GM23338 (cell line): ENCODE data around the gene COA8.

ENCODE experiments used
- CREB1 ChIP-seq: fragments of 250-450 bp; sonication (Bioruptor Pico); IDR thresholded peaks from 2 replicates; pipeline ENCODE4 v1.5.0; 2020; ENCODE audit warnings: low read depth, mild to moderate bottlenecking, moderate library complexity
- EZH2 ChIP-seq: fragments of 200-600 bp; sonication (generic); IDR thresholded peaks from one replicate; pipeline ENCODE4 v1.8.0; 2017; ENCODE audit warnings: antibody characterized with exemption, mild to moderate bottlenecking, low read depth; ENCODE audit not compliant: unreplicated experiment
- EZH2phosphoT487 ChIP-seq: fragments of 200-600 bp; sonication (generic); IDR thresholded peaks from one replicate; pipeline ENCODE4 v1.8.1; 2018; ENCODE audit warnings: antibody characterized with exemption; ENCODE audit not compliant: unreplicated experiment
- JUNB ChIP-seq: IDR thresholded peaks from one replicate; pipeline ENCODE4 v1.6.1; 2016; ENCODE audit warnings: antibody characterized with exemption; ENCODE audit not compliant: unreplicated experiment
- POLR2AphosphoS5 ChIP-seq: IDR thresholded peaks from 2 replicates; pipeline ENCODE4 v1.6.1; 2016; ENCODE audit warnings: antibody characterized with exemption, low read depth
- TF ChIP-seq, protein P1 (sequence below): IDR thresholded peaks from one replicate; pipeline ENCODE4 v1.6.1; 2018; ENCODE audit warnings: antibody characterized with exemption; ENCODE audit not compliant: unreplicated experiment
- TF ChIP-seq, protein P2 (sequence below), 2 experiments: fragments of 200-600 bp in 1 of 2; sonication (generic) in 1 of 2; conservative IDR thresholded peaks; 2 replicates each; pipeline versions ENCODE4 v1.5.1 to v1.6.1; 2016 to 2017; ENCODE audit warnings: antibody characterized with exemption in 2 of 2, low read depth in 2 of 2, mild to moderate bottlenecking in 2 of 2, moderate library complexity in 1 of 2
- TF ChIP-seq, protein P3 (sequence below): IDR thresholded peaks from 2 replicates; pipeline ENCODE4 v1.6.1; 2016; ENCODE audit warnings: antibody characterized with exemption

DNA sequence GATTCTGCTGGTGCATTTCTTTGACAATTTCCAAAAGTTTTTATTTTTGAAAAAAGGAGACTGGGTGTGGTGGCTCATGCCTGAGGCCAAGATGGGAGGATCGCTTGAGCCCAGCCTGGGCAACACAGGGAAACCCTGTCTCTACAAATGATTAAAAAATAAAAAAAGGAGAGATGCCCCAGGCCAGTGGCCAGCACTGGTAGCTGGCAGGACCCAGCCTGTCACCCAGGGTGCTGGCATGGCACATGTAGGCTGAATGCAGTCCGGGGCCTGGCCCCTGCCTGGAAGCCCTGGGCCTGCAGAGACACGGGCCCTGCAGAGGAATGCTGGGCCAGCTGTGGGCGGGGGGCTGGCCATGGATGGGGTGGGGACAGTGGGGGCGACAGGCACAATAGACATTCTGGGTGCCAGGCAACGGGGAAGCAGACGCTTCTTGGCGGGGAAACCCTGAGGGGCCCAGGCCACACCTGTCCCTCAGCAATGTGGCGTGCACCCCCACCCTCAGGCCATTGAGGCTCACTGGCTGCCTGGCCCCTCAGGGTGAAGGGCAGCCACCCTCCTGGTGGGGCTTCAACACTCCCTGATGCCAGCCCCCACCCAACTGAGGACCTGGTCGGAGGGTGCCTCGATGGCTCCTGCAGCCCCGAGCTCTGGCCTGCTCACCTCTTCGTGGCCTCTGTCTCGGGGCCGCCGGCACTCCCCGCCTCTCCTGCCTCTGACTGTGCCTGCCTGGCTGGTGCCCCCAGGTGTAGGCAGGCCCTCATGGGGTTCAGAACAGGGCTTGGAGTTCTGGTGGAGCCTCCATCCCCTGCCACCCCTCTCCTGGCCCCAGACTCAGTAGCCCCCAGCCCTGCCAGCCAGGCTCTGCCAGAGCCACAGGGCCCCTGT lies 21.7 kb upstream of the COA8 start:
- TF ChIP-seq, protein P1, sequence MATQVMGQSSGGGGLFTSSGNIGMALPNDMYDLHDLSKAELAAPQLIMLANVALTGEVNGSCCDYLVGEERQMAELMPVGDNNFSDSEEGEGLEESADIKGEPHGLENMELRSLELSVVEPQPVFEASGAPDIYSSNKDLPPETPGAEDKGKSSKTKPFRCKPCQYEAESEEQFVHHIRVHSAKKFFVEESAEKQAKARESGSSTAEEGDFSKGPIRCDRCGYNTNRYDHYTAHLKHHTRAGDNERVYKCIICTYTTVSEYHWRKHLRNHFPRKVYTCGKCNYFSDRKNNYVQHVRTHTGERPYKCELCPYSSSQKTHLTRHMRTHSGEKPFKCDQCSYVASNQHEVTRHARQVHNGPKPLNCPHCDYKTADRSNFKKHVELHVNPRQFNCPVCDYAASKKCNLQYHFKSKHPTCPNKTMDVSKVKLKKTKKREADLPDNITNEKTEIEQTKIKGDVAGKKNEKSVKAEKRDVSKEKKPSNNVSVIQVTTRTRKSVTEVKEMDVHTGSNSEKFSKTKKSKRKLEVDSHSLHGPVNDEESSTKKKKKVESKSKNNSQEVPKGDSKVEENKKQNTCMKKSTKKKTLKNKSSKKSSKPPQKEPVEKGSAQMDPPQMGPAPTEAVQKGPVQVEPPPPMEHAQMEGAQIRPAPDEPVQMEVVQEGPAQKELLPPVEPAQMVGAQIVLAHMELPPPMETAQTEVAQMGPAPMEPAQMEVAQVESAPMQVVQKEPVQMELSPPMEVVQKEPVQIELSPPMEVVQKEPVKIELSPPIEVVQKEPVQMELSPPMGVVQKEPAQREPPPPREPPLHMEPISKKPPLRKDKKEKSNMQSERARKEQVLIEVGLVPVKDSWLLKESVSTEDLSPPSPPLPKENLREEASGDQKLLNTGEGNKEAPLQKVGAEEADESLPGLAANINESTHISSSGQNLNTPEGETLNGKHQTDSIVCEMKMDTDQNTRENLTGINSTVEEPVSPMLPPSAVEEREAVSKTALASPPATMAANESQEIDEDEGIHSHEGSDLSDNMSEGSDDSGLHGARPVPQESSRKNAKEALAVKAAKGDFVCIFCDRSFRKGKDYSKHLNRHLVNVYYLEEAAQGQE: no peak
- TF ChIP-seq POLR2AphosphoS5 (no peak), EZH2 (no peak), EZH2phosphoT487 (no peak), JUNB (no peak), CREB1 (no peak)
- TF ChIP-seq, protein P2, sequence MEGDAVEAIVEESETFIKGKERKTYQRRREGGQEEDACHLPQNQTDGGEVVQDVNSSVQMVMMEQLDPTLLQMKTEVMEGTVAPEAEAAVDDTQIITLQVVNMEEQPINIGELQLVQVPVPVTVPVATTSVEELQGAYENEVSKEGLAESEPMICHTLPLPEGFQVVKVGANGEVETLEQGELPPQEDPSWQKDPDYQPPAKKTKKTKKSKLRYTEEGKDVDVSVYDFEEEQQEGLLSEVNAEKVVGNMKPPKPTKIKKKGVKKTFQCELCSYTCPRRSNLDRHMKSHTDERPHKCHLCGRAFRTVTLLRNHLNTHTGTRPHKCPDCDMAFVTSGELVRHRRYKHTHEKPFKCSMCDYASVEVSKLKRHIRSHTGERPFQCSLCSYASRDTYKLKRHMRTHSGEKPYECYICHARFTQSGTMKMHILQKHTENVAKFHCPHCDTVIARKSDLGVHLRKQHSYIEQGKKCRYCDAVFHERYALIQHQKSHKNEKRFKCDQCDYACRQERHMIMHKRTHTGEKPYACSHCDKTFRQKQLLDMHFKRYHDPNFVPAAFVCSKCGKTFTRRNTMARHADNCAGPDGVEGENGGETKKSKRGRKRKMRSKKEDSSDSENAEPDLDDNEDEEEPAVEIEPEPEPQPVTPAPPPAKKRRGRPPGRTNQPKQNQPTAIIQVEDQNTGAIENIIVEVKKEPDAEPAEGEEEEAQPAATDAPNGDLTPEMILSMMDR (conservative IDR thresholded peaks at IDR 0.05; ENCODE audit: low read depth in 2 of 2): no peak
- TF ChIP-seq, protein P3, sequence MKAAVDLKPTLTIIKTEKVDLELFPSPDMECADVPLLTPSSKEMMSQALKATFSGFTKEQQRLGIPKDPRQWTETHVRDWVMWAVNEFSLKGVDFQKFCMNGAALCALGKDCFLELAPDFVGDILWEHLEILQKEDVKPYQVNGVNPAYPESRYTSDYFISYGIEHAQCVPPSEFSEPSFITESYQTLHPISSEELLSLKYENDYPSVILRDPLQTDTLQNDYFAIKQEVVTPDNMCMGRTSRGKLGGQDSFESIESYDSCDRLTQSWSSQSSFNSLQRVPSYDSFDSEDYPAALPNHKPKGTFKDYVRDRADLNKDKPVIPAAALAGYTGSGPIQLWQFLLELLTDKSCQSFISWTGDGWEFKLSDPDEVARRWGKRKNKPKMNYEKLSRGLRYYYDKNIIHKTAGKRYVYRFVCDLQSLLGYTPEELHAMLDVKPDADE: no peak
